IPS DF 4.7 (cell line): ENCODE results near the gene SLC8A1.

Source experiments
- DNase-seq: peaks from one replicate; pipeline ENCODE4 v3.0.0-alpha.2; 2013; ENCODE audit warnings: low spot score; ENCODE audit errors: extremely low read depth

Gene SLC8A1

GRCh38 chr2:40388161-40388560 is 63.7 kb downstream of the SLC8A1 start:
- DNase-seq: no peak

GRCh38 chr2:40386177-40386576 is 65.7 kb downstream of the SLC8A1 start:
- DNase-seq: no peak

GRCh38 chr2:40384714-40385113 is 67.2 kb downstream of the SLC8A1 start:
- no peak for DNase-seq

GRCh38 chr2:40384233-40384632 is 67.7 kb downstream of the SLC8A1 start:
- no peak for DNase-seq

GRCh38 chr2:40380721-40381120 is 71.2 kb downstream of the SLC8A1 start:
- no peak for DNase-seq

GRCh38 chr2:40380041-40380440 is 71.8 kb downstream of the SLC8A1 start:
- DNase-seq: no peak

- no peak for DNase-seq
Measured at GRCh38 chr2:40374543-40375240, 77.2 kb downstream of the SLC8A1 start.

- DNase-seq: no peak
Measured at GRCh38 chr2:40373111-40373510, 78.8 kb downstream of the SLC8A1 start.

- no peak for DNase-seq
Measured at GRCh38 chr2:40372283-40372985, 79.5 kb downstream of the SLC8A1 start.

- DNase-seq: no peak
Measured at GRCh38 chr2:40371525-40372282, 80.2 kb downstream of the SLC8A1 start.

- no peak for DNase-seq
Measured at GRCh38 chr2:40370007-40370395, 81.9 kb downstream of the SLC8A1 start.

GRCh38 chr2:40369267-40370006 is 82.5 kb downstream of the SLC8A1 start:
- DNase-seq: no peak

- no peak for DNase-seq
Measured at GRCh38 chr2:40367652-40368051, 84.2 kb downstream of the SLC8A1 start.

- no peak for DNase-seq
Measured at GRCh38 chr2:40367032-40367431, 84.9 kb downstream of the SLC8A1 start.

- no peak for DNase-seq
Measured at GRCh38 chr2:40364151-40364874, 87.6 kb downstream of the SLC8A1 start.

- no peak for DNase-seq
Measured at GRCh38 chr2:40363631-40364030, 88.3 kb downstream of the SLC8A1 start.

- no peak for DNase-seq
Measured at GRCh38 chr2:40363231-40363630, 88.7 kb downstream of the SLC8A1 start.

- no peak for DNase-seq
Measured at GRCh38 chr2:40361478-40361877, 90.4 kb downstream of the SLC8A1 start.

- no peak for DNase-seq
Measured at GRCh38 chr2:40360652-40361051, 91.2 kb downstream of the SLC8A1 start.

GRCh38 chr2:40359811-40360210 is 92.1 kb downstream of the SLC8A1 start:
- no peak for DNase-seq

- DNase-seq: no peak
Measured at GRCh38 chr2:40358783-40359182, 93.1 kb downstream of the SLC8A1 start.
